ENCODE measurements around the gene XRCC4. TPM values are rescaled to one million over a fixed set of nuclear protein-coding genes. Genes with fewer than 3 reads are reported as not detected.

Gene XRCC4
- total RNA-seq, 1 donor from 2014 or later = not detected

- TF ChIP-seq CTCF (IDR thresholded peaks at IDR 0.05) = no peak
- H3K4me1 ChIP-seq = peaks cover 0 to under 1% of the 10 kb centered on the region in 2 donors
- DNase-seq (ENCODE audit: low spot score in 2 of 2) = no peak
- no peak overlapping the region for H3K27ac ChIP-seq
- peaks cover 0 to 5% of the 10 kb centered on the region in 2 donors for H3K9me3 ChIP-seq
- H3K27me3 ChIP-seq = no peaks in the 10 kb centered on the region
- no peaks in the 10 kb centered on the region for H3K36me3 ChIP-seq
- no peak overlapping the region for H3K4me3 ChIP-seq
- intact Hi-C loops (cut with DNase I) = no loop called here
Measured at GRCh38 chr5:83312663-83313062, 235.3 kb downstream of the XRCC4 start.

GRCh38 chr5:83313436-83313835, 236.1 kb downstream of the XRCC4 start:
- Histone ChIP-seq H3K9me3 (peaks cover 0 to 5% of the 10 kb centered on the region in 2 donors), H3K4me3 (no peak overlapping the region), H3K4me1 (no peaks in the 10 kb centered on the region), H3K36me3 (no peaks in the 10 kb centered on the region), H3K27me3 (no peaks in the 10 kb centered on the region), H3K27ac (no peak overlapping the region)
- DNase-seq (ENCODE audit: low spot score in 2 of 2) = no peak
- TF ChIP-seq CTCF (IDR thresholded peaks at IDR 0.05) = no peak
- intact Hi-C loops (cut with DNase I) = no loop called here

- Histone ChIP-seq H3K36me3 (no peaks in the 10 kb centered on the region), H3K9me3 (no peaks in the 10 kb centered on the region), H3K27me3 (no peaks in the 10 kb centered on the region), H3K4me1 (no peaks in the 10 kb centered on the region), H3K27ac (no peak overlapping the region), H3K4me3 (no peak overlapping the region)
- intact Hi-C loops (cut with DNase I) = no loop called here
- TF ChIP-seq CTCF (IDR thresholded peaks at IDR 0.05) = no peak
- DNase-seq (ENCODE audit: low spot score in 2 of 2) = no peak
Measured at GRCh38 chr5:83321483-83322055, 244.2 kb downstream of the XRCC4 start.

GRCh38 chr5:83322273-83322924, 245.1 kb downstream of the XRCC4 start:
- intact Hi-C loops (cut with DNase I) = no loop called here

GRCh38 chr5:83323557-83324180, 246.3 kb downstream of the XRCC4 start:
- Histone ChIP-seq H3K4me1 (no peaks in the 10 kb centered on the region), H3K4me3 (no peak overlapping the region), H3K9me3 (no peaks in the 10 kb centered on the region), H3K36me3 (no peaks in the 10 kb centered on the region), H3K27ac (no peak overlapping the region), H3K27me3 (no peaks in the 10 kb centered on the region)
- intact Hi-C loops (cut with DNase I) = no loop called here
- no peak for TF ChIP-seq CTCF (IDR thresholded peaks at IDR 0.05)
- DNase-seq (ENCODE audit: low spot score in 2 of 2) = no peak

More at GRCh38 chr5:83322273-83322924, 245.1 kb downstream of the XRCC4 start:
- H3K36me3 ChIP-seq = no peaks in the 10 kb centered on the region
- no peak overlapping the region for H3K27ac ChIP-seq
- no peak overlapping the region for H3K4me3 ChIP-seq
- TF ChIP-seq CTCF (IDR thresholded peaks at IDR 0.05) = no peak
- no peak for DNase-seq (ENCODE audit: low spot score in 2 of 2)
- no peaks in the 10 kb centered on the region for H3K4me1 ChIP-seq
- H3K9me3 ChIP-seq = no peaks in the 10 kb centered on the region
- no peaks in the 10 kb centered on the region for H3K27me3 ChIP-seq
